Posterior cingulate gyrus (tissue), 11 donors: ENCODE results near the gene IL1RAPL2.
"Not testable (repeated sequence)": the region's sequence is repeated elsewhere in the genome, so short reads cannot be mapped to it uniquely, and the experiment has no call there.

Experiments
- DNase-seq, 10 donors: peaks; one replicate each; pipeline versions ENCODE4 v3.0.0 to v3.0.0-alpha.2; 2020 to 2021; ENCODE audit warnings: mixed read lengths in 3 of 10
- intact Hi-C: fragments of 100-400 bp; cut with DNase I; formaldehyde crosslinking; loops from one replicate; pipeline ENCODE4 v1.15.1; 2023

IL1RAPL2 gene

GRCh38 chrX:105006103-105006502 lies 440.1 kb downstream of the IL1RAPL2 start:
- no peak for DNase-seq

GRCh38 chrX:105006996-105007395 lies 441.0 kb downstream of the IL1RAPL2 start:
- DNase-seq, result no peak
- intact Hi-C loops, result no loop called here

More at GRCh38 chrX:105006103-105006502, 440.1 kb downstream of the IL1RAPL2 start:
- intact Hi-C loops, result no loop called here

GRCh38 chrX:105013719-105014118 lies 447.7 kb downstream of the IL1RAPL2 start:
- no peak for DNase-seq
- intact Hi-C loops, result no loop called here

GRCh38 chrX:105017641-105018040 lies 451.6 kb downstream of the IL1RAPL2 start:
- no peak for DNase-seq
- intact Hi-C loops, result no loop called here

- intact Hi-C loops, result no loop called here
- DNase-seq, result no peak
These were observed 452.9 kb downstream of the IL1RAPL2 start for GRCh38 chrX:105018865-105019264.

- DNase-seq, intact Hi-C loops: not testable (repeated sequence)
These were observed 463.0 kb downstream of the IL1RAPL2 start for GRCh38 chrX:105028962-105029361.

GRCh38 chrX:105038672-105039328 lies 472.8 kb downstream of the IL1RAPL2 start:
- intact Hi-C loops, result no loop called here
- no peak for DNase-seq

- DNase-seq, result peak in 1 of 10 donors; percentile 59
- intact Hi-C loops, result no loop called here
These were observed 484.9 kb downstream of the IL1RAPL2 start for GRCh38 chrX:105050921-105051320.

- intact Hi-C loops, result no loop called here
- DNase-seq, result peak in 3 of 10 donors; percentile 40 to 57 (median 55)
These were observed 485.4 kb downstream of the IL1RAPL2 start for GRCh38 chrX:105051364-105051763.

GRCh38 chrX:105052926-105053325 lies 486.9 kb downstream of the IL1RAPL2 start:
- DNase-seq, result no peak
- intact Hi-C loops, result no loop called here

- no peak for DNase-seq
- intact Hi-C loops, result no loop called here
These were observed 497.7 kb downstream of the IL1RAPL2 start for GRCh38 chrX:105063743-105064142.

- intact Hi-C loops, result no loop called here
- DNase-seq, result no peak
These were observed 532.2 kb downstream of the IL1RAPL2 start for GRCh38 chrX:105098201-105098600.

- intact Hi-C loops, result no loop called here
- no peak for DNase-seq
These were observed 532.8 kb downstream of the IL1RAPL2 start for GRCh38 chrX:105098812-105099211.

GRCh38 chrX:105101378-105101777 lies 535.4 kb downstream of the IL1RAPL2 start:
- intact Hi-C loops, result no loop called here
- no peak for DNase-seq

GRCh38 chrX:105109936-105110335 lies 543.9 kb downstream of the IL1RAPL2 start:
- intact Hi-C loops, result no loop called here
- DNase-seq, result no peak

GRCh38 chrX:105114554-105115130 lies 548.6 kb downstream of the IL1RAPL2 start:
- intact Hi-C loops, result no loop called here
- no peak for DNase-seq

GRCh38 chrX:105115596-105116320 lies 549.8 kb downstream of the IL1RAPL2 start:
- intact Hi-C loops, result not testable (repeated sequence)
- peak in 4 of 10 donors; percentile 24 to 73 (median 56) for DNase-seq

- DNase-seq, result no peak
- intact Hi-C loops, result no loop called here
These were observed 550.5 kb downstream of the IL1RAPL2 start for GRCh38 chrX:105116486-105116885.

GRCh38 chrX:105117621-105118020 lies 551.6 kb downstream of the IL1RAPL2 start:
- intact Hi-C loops, result no loop called here
- no peak for DNase-seq

- intact Hi-C loops, result no loop called here
- no peak for DNase-seq
These were observed 554.5 kb downstream of the IL1RAPL2 start for GRCh38 chrX:105120463-105120862.

GRCh38 chrX:105121186-105121585 lies 555.2 kb downstream of the IL1RAPL2 start:
- intact Hi-C loops, result no loop called here
- no peak for DNase-seq

- DNase-seq, result no peak
- intact Hi-C loops, result no loop called here
These were observed 560.2 kb downstream of the IL1RAPL2 start for GRCh38 chrX:105126201-105126600.
